HEK293 (cell line): ENCODE data around the gene CACNA1D.

ENCODE experiments used
- CTCF ChIA-PET: fragments of 350-600 bp; formaldehyde crosslinking; extraction: SDS; loops from one replicate; lab custom pipeline; 2021; ENCODE audit warnings: antibody characterized with exemption; lab: Yijun Ruan, JAX
- POLR2A ChIA-PET: fragments of 300-600 bp; formaldehyde crosslinking; extraction: SDS; loops from one replicate; lab custom pipeline; 2020; ENCODE audit warnings: antibody characterized with exemption, inconsistent platforms; lab: Yijun Ruan, JAX
- H3K27ac ChIP-seq: fragments of 200-500 bp; sonication (Bioruptor generic); 2 replicates; pipeline ENCODE4 v1.5.1; 2014; ENCODE audit warnings: low read depth, low read length, control low read depth, inconsistent platforms; ENCODE audit errors: extremely low read depth
- H3K36me3 ChIP-seq, 2 experiments: fragments of 200-500 bp in 1 of 2; sonication (Bioruptor generic) in 1 of 2; 1 replicate in 1 of 2; 2 replicates in 1 of 2; pipeline ENCODE4 v1.5.1; 2014 to 2017; ENCODE audit warnings: inconsistent platforms in 2 of 2, low read length in 2 of 2; ENCODE audit not compliant: control insufficient read depth in 2 of 2, insufficient read depth in 1 of 2
- H3K4me1 ChIP-seq: fragments of 200-500 bp; sonication (Bioruptor generic); 2 replicates; pipeline ENCODE4 v1.5.1; 2014; ENCODE audit warnings: mild to moderate bottlenecking, low read length, inconsistent platforms; ENCODE audit not compliant: control insufficient read depth, insufficient read depth
- H3K4me3 ChIP-seq: 2 replicates; pipeline ENCODE4 v1.5.1; 2011; ENCODE audit warnings: low read depth, mild to moderate bottlenecking, control low read depth, low read length, moderate library complexity
- H3K9me3 ChIP-seq: fragments of 200-500 bp; sonication (Bioruptor generic); 2 replicates; pipeline ENCODE4 v1.5.1; 2014; ENCODE audit warnings: low read depth, low read length, inconsistent platforms; ENCODE audit not compliant: control insufficient read depth, insufficient read depth
- EGR2 ChIP-seq: fragments of 450-650 bp; formaldehyde crosslinking; IDR thresholded peaks from 2 replicates; pipeline ENCODE4 v1.5.1; 2016; ENCODE audit warnings: low read depth, missing biosample characterization, missing genetic modification characterization
- HOXA7 ChIP-seq: sonication (generic); formaldehyde crosslinking; IDR thresholded peaks from 2 replicates; pipeline ENCODE4 v1.8.1; 2022; ENCODE audit warnings: missing genetic modification reagents, borderline replicate concordance
- RBAK ChIP-seq: fragments of 450-650 bp; formaldehyde crosslinking; IDR thresholded peaks from 2 replicates; pipeline ENCODE4 v1.5.1; 2016; ENCODE audit warnings: missing biosample characterization, missing genetic modification characterization
- SP3 ChIP-seq: fragments of 450-650 bp; formaldehyde crosslinking; IDR thresholded peaks from 2 replicates; pipeline ENCODE4 v1.5.1; 2016; ENCODE audit warnings: missing biosample characterization, missing genetic modification characterization
- WT1 ChIP-seq: fragments of 450-650 bp; formaldehyde crosslinking; IDR thresholded peaks from 2 replicates; pipeline ENCODE4 v1.5.1; 2016; ENCODE audit warnings: missing biosample characterization, missing genetic modification characterization
- ZFP37 ChIP-seq: fragments of 450-650 bp; formaldehyde crosslinking; IDR thresholded peaks from 2 replicates; pipeline ENCODE4 v1.5.1; 2016; ENCODE audit warnings: missing biosample characterization, missing genetic modification characterization
- ZFP69B ChIP-seq: fragments of 450-650 bp; formaldehyde crosslinking; IDR thresholded peaks from 2 replicates; pipeline ENCODE4 v1.5.1; 2016; ENCODE audit warnings: missing biosample characterization, missing genetic modification characterization
- ZNF138 ChIP-seq: fragments of 450-650 bp; formaldehyde crosslinking; IDR thresholded peaks from 2 replicates; pipeline ENCODE4 v1.5.1; 2016; ENCODE audit warnings: missing biosample characterization, missing genetic modification characterization, borderline replicate concordance
- ZNF140 ChIP-seq: fragments of 450-650 bp; formaldehyde crosslinking; IDR thresholded peaks from 2 replicates; pipeline ENCODE4 v1.5.1; 2016; ENCODE audit warnings: missing biosample characterization, missing genetic modification characterization
- ZNF157 ChIP-seq: fragments of 450-650 bp; formaldehyde crosslinking; IDR thresholded peaks from 2 replicates; pipeline ENCODE4 v1.5.1; 2016; ENCODE audit warnings: missing biosample characterization, missing genetic modification characterization
- ZNF23 ChIP-seq: fragments of 450-650 bp; formaldehyde crosslinking; IDR thresholded peaks from 2 replicates; pipeline ENCODE4 v1.5.1; 2016; ENCODE audit warnings: missing biosample characterization, missing genetic modification characterization, borderline replicate concordance
- ZNF548 ChIP-seq: fragments of 450-650 bp; formaldehyde crosslinking; IDR thresholded peaks from 2 replicates; pipeline ENCODE4 v1.5.1; 2016; ENCODE audit warnings: missing biosample characterization, missing genetic modification characterization
- ZNF560 ChIP-seq: fragments of 450-650 bp; formaldehyde crosslinking; IDR thresholded peaks from 2 replicates; pipeline ENCODE4 v1.5.1; 2017; ENCODE audit warnings: missing biosample characterization, missing genetic modification characterization, borderline replicate concordance
- ZNF600 ChIP-seq: fragments of 450-650 bp; formaldehyde crosslinking; IDR thresholded peaks from 2 replicates; pipeline ENCODE4 v1.5.1; 2016; ENCODE audit warnings: missing biosample characterization, missing genetic modification characterization
- ZNF707 ChIP-seq: fragments of 450-650 bp; formaldehyde crosslinking; IDR thresholded peaks from 2 replicates; pipeline ENCODE4 v1.5.1; 2016; ENCODE audit warnings: missing biosample characterization, missing genetic modification characterization
- ZNF837 ChIP-seq: fragments of 450-650 bp; formaldehyde crosslinking; IDR thresholded peaks from 2 replicates; pipeline ENCODE4 v1.5.1; 2016; ENCODE audit warnings: missing biosample characterization, missing genetic modification characterization
- TF ChIP-seq, protein P1 (sequence below): fragments of 450-650 bp; formaldehyde crosslinking; IDR thresholded peaks from 2 replicates; pipeline ENCODE4 v1.5.1; 2016; ENCODE audit warnings: missing biosample characterization, missing genetic modification characterization
- TF ChIP-seq, protein P2 (sequence below): fragments of 450-650 bp; formaldehyde crosslinking; IDR thresholded peaks from 2 replicates; pipeline ENCODE4 v1.5.1; 2017; ENCODE audit warnings: missing biosample characterization, missing genetic modification characterization
- TF ChIP-seq, protein P3 (sequence below): fragments of 450-650 bp; formaldehyde crosslinking; IDR thresholded peaks from 2 replicates; pipeline ENCODE4 v1.5.1; 2016; ENCODE audit warnings: missing biosample characterization, missing genetic modification characterization
- TF ChIP-seq, protein P4 (sequence below): fragments of 450-650 bp; formaldehyde crosslinking; IDR thresholded peaks from 2 replicates; pipeline ENCODE4 v1.5.1; 2016; ENCODE audit warnings: missing biosample characterization, missing genetic modification characterization
- TF ChIP-seq, protein P5 (sequence below): fragments of 450-650 bp; formaldehyde crosslinking; IDR thresholded peaks from 2 replicates; pipeline ENCODE4 v1.5.1; 2016; ENCODE audit warnings: missing biosample characterization, missing genetic modification characterization
- TF ChIP-seq, protein P6 (sequence below): fragments of 450-650 bp; formaldehyde crosslinking; IDR thresholded peaks from 2 replicates; pipeline ENCODE4 v1.5.1; 2016; ENCODE audit warnings: missing biosample characterization, missing genetic modification characterization

The CACNA1D gene

DNA sequence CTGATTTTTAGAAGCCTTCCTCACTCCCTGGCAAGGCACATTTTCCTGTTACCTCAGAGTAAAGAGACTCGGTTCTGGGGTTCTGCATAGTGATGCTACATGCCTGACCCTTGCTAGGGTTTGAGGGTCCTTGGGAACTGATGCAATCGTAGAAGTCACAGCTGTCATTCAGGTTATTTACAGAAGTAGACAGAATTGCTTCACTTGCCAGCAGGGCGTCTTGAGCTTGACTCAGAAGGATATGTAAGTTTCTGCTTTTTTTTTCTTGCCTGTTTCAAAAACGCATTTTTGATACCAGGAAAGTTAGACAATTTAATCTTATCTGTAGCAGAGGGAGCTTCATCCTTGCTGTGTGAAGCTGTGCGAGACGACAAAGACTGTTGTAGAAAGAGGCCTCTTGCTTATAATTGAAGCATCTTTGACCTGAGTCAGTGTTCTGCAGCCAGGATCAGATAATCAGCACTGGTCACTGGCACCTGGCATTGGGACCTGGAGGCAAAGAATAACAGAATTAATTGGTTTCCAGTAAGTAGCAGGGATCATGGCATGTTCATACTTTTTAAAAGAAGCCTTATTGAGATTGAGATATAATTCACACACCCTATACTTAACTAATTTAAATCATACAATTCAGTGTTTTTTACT lies 24.8 kb downstream of the CACNA1D start:
- Histone ChIP-seq H3K36me3 (no peaks in the 10 kb centered on the region), H3K4me3 (no peak overlapping the region), H3K9me3 (no peaks in the 10 kb centered on the region), H3K27ac (no peak overlapping the region), H3K4me1 (no peaks in the 10 kb centered on the region)
- no peak for TF ChIP-seq ZFP69B
- CTCF ChIA-PET = no interaction called here
- POLR2A ChIA-PET = no interaction called here

DNA sequence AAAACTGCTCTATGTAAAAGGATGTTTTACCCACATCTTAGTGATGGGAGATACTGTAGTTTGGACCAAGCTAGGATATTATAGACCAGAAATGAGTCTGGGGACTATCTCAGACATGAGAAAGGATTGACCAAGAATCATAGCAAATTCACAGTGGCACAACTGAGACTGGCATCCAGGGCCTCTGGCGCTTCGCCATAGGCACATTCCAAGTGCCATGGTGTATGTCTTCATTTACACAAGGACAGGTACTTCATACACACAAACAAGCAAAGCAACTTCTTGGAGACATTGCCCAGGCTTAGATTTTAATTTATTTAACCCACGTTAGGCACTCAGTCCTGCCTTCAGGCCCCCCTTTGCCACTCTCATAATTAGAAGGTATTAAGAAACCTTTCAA lies 28.9 kb downstream of the CACNA1D start:
- TF ChIP-seq WT1 (tag by site-specific recombination) (no peak), ZNF140 (tag by site-specific recombination) (no peak), HOXA7 (CRISPR knock-in tag) (no peak), ZNF707 (tag by site-specific recombination) (no peak), ZNF560 (tag by site-specific recombination) (no peak), RBAK (tag by site-specific recombination) (no peak), ZFP37 (tag by site-specific recombination) (no peak)
- TF ChIP-seq, protein P1, sequence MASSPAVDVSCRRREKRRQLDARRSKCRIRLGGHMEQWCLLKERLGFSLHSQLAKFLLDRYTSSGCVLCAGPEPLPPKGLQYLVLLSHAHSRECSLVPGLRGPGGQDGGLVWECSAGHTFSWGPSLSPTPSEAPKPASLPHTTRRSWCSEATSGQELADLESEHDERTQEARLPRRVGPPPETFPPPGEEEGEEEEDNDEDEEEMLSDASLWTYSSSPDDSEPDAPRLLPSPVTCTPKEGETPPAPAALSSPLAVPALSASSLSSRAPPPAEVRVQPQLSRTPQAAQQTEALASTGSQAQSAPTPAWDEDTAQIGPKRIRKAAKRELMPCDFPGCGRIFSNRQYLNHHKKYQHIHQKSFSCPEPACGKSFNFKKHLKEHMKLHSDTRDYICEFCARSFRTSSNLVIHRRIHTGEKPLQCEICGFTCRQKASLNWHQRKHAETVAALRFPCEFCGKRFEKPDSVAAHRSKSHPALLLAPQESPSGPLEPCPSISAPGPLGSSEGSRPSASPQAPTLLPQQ (tag by site-specific recombination) = no peak
- TF ChIP-seq, protein P2, sequence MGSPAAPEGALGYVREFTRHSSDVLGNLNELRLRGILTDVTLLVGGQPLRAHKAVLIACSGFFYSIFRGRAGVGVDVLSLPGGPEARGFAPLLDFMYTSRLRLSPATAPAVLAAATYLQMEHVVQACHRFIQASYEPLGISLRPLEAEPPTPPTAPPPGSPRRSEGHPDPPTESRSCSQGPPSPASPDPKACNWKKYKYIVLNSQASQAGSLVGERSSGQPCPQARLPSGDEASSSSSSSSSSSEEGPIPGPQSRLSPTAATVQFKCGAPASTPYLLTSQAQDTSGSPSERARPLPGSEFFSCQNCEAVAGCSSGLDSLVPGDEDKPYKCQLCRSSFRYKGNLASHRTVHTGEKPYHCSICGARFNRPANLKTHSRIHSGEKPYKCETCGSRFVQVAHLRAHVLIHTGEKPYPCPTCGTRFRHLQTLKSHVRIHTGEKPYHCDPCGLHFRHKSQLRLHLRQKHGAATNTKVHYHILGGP = no peak
- ChIA-PET POLR2A (no interaction called here), CTCF (no interaction called here)
- H3K4me1 ChIP-seq = no peaks in the 10 kb centered on the region
- H3K27ac ChIP-seq = no peak overlapping the region
- no peak overlapping the region for H3K4me3 ChIP-seq
- H3K36me3 ChIP-seq = no peaks in the 10 kb centered on the region
- H3K9me3 ChIP-seq = no peaks in the 10 kb centered on the region

DNA sequence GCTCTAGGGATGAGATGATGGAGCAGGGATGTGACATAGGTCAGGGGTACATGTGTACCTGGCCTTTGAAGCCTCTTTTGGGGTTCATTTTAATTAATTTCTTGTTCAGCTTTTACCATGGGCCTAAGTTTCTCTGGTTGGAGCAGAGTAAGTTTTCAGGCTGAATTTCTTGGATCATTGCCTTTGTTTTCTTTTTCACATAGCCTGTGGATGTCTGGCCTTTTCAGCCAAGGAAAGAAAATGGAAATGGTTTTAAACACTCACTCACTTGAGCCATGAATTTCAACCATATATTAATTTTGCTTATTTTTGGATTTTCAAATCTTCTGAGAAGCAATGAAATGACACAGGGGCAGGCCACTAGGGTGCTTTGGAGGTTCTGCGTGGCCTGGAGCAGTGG lies 30.2 kb downstream of the CACNA1D start:
- H3K4me1 ChIP-seq = no peaks in the 10 kb centered on the region
- H3K4me3 ChIP-seq = no peak overlapping the region
- H3K9me3 ChIP-seq = no peaks in the 10 kb centered on the region
- H3K36me3 ChIP-seq = no peaks in the 10 kb centered on the region
- ChIA-PET CTCF (interaction anchor here (1.4 kb wide), 1 partner anchor 10 kb away, joined by 3 read pairs; no protein-coding TSS in a partner anchor), POLR2A (no interaction called here)
- no peak overlapping the region for H3K27ac ChIP-seq
- TF ChIP-seq, protein P3, sequence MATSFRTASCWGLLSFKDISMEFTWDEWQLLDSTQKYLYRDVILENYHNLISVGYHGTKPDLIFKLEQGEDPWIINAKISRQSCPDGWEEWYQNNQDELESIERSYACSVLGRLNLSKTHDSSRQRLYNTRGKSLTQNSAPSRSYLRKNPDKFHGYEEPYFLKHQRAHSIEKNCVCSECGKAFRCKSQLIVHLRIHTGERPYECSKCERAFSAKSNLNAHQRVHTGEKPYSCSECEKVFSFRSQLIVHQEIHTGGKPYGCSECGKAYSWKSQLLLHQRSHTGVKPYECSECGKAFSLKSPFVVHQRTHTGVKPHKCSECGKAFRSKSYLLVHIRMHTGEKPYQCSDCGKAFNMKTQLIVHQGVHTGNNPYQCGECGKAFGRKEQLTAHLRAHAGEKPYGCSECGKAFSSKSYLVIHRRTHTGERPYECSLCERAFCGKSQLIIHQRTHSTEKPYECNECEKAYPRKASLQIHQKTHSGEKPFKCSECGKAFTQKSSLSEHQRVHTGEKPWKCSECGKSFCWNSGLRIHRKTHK = no peak
- TF ChIP-seq ZNF157 (tag by site-specific recombination) (no peak), ZNF548 (tag by site-specific recombination) (no peak), ZNF138 (tag by site-specific recombination) (no peak), ZNF837 (tag by site-specific recombination) (no peak), ZNF600 (tag by site-specific recombination) (no peak), EGR2 (no peak), ZNF23 (no peak), SP3 (no peak)
- TF ChIP-seq, protein P4, sequence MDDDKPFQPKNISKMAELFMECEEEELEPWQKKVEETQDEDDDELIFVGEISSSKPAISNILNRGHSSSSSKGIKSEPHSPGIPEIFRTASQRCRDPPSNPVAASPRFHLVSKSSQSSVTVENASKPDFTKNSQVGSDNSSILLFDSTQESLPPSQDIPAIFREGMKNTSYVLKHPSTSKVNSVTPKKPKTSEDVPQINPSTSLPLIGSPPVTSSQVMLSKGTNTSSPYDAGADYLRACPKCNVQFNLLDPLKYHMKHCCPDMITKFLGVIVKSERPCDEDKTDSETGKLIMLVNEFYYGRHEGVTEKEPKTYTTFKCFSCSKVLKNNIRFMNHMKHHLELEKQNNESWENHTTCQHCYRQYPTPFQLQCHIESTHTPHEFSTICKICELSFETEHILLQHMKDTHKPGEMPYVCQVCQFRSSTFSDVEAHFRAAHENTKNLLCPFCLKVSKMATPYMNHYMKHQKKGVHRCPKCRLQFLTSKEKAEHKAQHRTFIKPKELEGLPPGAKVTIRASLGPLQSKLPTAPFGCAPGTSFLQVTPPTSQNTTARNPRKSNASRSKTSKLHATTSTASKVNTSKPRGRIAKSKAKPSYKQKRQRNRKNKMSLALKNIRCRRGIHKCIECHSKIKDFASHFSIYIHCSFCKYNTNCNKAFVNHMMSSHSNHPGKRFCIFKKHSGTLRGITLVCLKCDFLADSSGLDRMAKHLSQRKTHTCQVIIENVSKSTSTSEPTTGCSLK (tag by site-specific recombination) = no peak
- TF ChIP-seq, protein P5, sequence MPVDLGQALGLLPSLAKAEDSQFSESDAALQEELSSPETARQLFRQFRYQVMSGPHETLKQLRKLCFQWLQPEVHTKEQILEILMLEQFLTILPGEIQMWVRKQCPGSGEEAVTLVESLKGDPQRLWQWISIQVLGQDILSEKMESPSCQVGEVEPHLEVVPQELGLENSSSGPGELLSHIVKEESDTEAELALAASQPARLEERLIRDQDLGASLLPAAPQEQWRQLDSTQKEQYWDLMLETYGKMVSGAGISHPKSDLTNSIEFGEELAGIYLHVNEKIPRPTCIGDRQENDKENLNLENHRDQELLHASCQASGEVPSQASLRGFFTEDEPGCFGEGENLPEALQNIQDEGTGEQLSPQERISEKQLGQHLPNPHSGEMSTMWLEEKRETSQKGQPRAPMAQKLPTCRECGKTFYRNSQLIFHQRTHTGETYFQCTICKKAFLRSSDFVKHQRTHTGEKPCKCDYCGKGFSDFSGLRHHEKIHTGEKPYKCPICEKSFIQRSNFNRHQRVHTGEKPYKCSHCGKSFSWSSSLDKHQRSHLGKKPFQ (tag by site-specific recombination) = no peak
- TF ChIP-seq, protein P6, sequence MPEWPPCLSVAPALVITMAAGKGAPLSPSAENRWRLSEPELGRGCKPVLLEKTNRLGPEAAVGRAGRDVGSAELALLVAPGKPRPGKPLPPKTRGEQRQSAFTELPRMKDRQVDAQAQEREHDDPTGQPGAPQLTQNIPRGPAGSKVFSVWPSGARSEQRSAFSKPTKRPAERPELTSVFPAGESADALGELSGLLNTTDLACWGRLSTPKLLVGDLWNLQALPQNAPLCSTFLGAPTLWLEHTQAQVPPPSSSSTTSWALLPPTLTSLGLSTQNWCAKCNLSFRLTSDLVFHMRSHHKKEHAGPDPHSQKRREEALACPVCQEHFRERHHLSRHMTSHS (tag by site-specific recombination) = no peak
